ENCODE measurements around the gene SCLT1. TPM values are rescaled to one million over a fixed set of nuclear protein-coding genes. Genes with fewer than 3 reads are reported as not detected.
A peak's percentile ranks its signal among the peaks of the same experiment; 100 is the strongest.

SCLT1 gene
- total and polyA plus RNA-seq, 5 donors from 2014 or later: 5.6 to 33.3 (median 7.5) TPM

GRCh38 chr4:128958194-128958593 lies 135.1 kb downstream of the SCLT1 start:
- no peak for DNase-seq
- ATAC-seq (ENCODE audit: low read depth in 2 of 2): peak in 1 of 2 donors; percentile 16
- H3K27ac ChIP-seq (ENCODE audit: insufficient read depth, low read length, poor library complexity, severe bottlenecking): no peak overlapping the region

DNA sequence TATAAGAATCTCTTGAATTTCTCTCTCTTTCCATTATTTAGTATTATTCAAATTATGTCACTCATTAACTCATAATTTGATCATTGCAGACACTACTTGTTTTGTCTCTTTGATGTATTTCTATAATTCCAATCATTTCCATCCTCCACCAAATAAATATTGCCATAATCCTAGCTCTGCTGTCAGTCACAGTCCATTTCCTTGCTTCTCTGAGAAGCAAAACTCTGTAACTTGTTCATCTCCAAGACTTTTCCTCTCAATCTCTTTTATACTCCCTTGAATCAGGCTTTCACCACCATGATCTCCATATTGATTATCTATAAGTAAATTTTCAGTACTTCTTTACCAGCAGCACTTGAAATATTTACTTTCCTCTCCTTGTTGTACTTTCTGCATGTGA lies 135.9 kb downstream of the SCLT1 start:
- Mint-ChIP-seq H3K9me3 (peaks cover 0 to 8% (median 0%) of the 10 kb centered on the region in 7 donors), H3K27me3 (no peaks in the 10 kb centered on the region), H3K4me1 (peaks cover 9 to 30% (median 18%) of the 10 kb centered on the region in 4 donors), H3K36me3 (peaks cover 14% of the 10 kb centered on the region), H3K4me3 (no peak overlapping the region), H3K27ac (no peak overlapping the region)
- Histone ChIP-seq H3K27me3 (ENCODE audit: control insufficient read depth, insufficient read depth, low read length) (no peaks in the 10 kb centered on the region), H3K36me3 (ENCODE audit: control insufficient read depth, insufficient read depth, low read length) (no peaks in the 10 kb centered on the region), H3K4me1 (ENCODE audit: control insufficient read depth, insufficient read depth, low read length, poor library complexity, severe bottlenecking) (peaks cover 8% of the 10 kb centered on the region), H3K27ac (ENCODE audit: insufficient read depth, low read length, poor library complexity, severe bottlenecking) (no peak overlapping the region), H3K4me3 (ENCODE audit: low read depth, low read length) (no peak overlapping the region), H3K9me3 (ENCODE audit: control insufficient read depth in 2 of 2, low read length in 2 of 2) (no peaks in the 10 kb centered on the region)
- no peak for DNase-seq
- no peak for ATAC-seq (ENCODE audit: low read depth in 2 of 2)

More at GRCh38 chr4:128958194-128958593, 135.1 kb downstream of the SCLT1 start:
- Mint-ChIP-seq H3K9me3 (peaks cover 0 to 8% (median 0%) of the 10 kb centered on the region in 7 donors), H3K36me3 (peaks cover 13% of the 10 kb centered on the region), H3K27me3 (no peaks in the 10 kb centered on the region), H3K4me3 (no peak overlapping the region), H3K4me1 (peaks cover 12 to 34% (median 25%) of the 10 kb centered on the region in 4 donors), H3K27ac (no peak overlapping the region)
- peaks cover 8% of the 10 kb centered on the region for H3K4me1 ChIP-seq (ENCODE audit: control insufficient read depth, insufficient read depth, low read length, poor library complexity, severe bottlenecking)
- no peaks in the 10 kb centered on the region for H3K27me3 ChIP-seq (ENCODE audit: control insufficient read depth, insufficient read depth, low read length)
- H3K9me3 ChIP-seq (ENCODE audit: control insufficient read depth in 2 of 2, low read length in 2 of 2): no peaks in the 10 kb centered on the region
- no peak overlapping the region for H3K4me3 ChIP-seq (ENCODE audit: low read depth, low read length)
- H3K36me3 ChIP-seq (ENCODE audit: control insufficient read depth, insufficient read depth, low read length): no peaks in the 10 kb centered on the region

DNA sequence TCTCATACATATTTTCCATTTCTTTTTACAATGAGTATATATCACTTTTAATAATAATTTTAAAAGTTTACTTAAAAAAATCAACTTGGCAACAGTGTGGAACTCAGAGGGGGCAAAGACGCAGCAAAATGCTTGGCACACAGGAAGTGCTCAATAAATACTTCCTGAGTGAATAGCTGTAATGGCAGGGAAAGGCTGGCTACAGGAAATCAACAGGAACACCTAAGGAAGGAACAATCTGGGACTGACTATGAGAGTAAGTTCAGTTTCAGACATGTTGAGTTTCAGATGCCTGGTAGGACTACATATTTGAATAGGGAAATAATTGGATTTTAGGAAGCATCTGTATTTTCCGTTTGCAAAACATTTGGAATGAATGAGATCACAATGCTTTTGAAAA lies 137.6 kb downstream of the SCLT1 start:
- H3K4me3 ChIP-seq (ENCODE audit: low read depth, low read length): no peak overlapping the region
- no peak for ATAC-seq (ENCODE audit: low read depth in 2 of 2)
- no peaks in the 10 kb centered on the region for H3K27me3 ChIP-seq (ENCODE audit: control insufficient read depth, insufficient read depth, low read length)
- Mint-ChIP-seq H3K36me3 (peaks cover 27% of the 10 kb centered on the region), H3K27ac (no peak overlapping the region), H3K4me3 (no peak overlapping the region), H3K4me1 (peaks cover 0 to 19% (median 5%) of the 10 kb centered on the region in 4 donors), H3K27me3 (no peaks in the 10 kb centered on the region), H3K9me3 (peaks cover 0 to 8% (median 0%) of the 10 kb centered on the region in 7 donors)
- H3K27ac ChIP-seq (ENCODE audit: insufficient read depth, low read length, poor library complexity, severe bottlenecking): no peak overlapping the region
- no peaks in the 10 kb centered on the region for H3K4me1 ChIP-seq (ENCODE audit: control insufficient read depth, insufficient read depth, low read length, poor library complexity, severe bottlenecking)
- H3K36me3 ChIP-seq (ENCODE audit: control insufficient read depth, insufficient read depth, low read length): peaks cover 3% of the 10 kb centered on the region
- no peaks in the 10 kb centered on the region for H3K9me3 ChIP-seq (ENCODE audit: control insufficient read depth in 2 of 2, low read length in 2 of 2)
- DNase-seq: no peak

DNA sequence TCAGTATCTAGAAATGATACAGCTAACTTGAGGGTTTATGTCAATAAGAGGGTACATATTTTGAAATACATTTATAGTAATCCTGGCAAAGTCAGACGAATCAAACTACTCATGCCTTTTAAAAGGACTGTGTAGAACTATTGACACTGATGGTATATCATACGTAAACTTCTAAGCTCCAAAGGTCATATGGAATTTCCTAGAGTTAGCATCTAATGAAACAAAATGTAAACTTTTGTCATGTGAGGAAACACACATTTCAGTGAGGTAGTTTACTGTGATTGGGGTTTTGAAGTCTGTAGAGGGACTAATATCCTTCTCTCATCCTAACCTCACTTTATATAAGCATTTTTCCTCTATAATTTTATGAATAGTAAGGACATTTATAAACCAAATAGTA lies 138.4 kb downstream of the SCLT1 start:
- Histone ChIP-seq H3K9me3 (ENCODE audit: control insufficient read depth in 2 of 2, low read length in 2 of 2) (no peaks in the 10 kb centered on the region), H3K4me3 (ENCODE audit: low read depth, low read length) (no peak overlapping the region), H3K36me3 (ENCODE audit: control insufficient read depth, insufficient read depth, low read length) (peaks cover 7% of the 10 kb centered on the region), H3K27ac (ENCODE audit: insufficient read depth, low read length, poor library complexity, severe bottlenecking) (no peak overlapping the region), H3K27me3 (ENCODE audit: control insufficient read depth, insufficient read depth, low read length) (no peaks in the 10 kb centered on the region), H3K4me1 (ENCODE audit: control insufficient read depth, insufficient read depth, low read length, poor library complexity, severe bottlenecking) (no peaks in the 10 kb centered on the region)
- peaks cover 0 to 19% (median 5%) of the 10 kb centered on the region in 4 donors for H3K4me1 Mint-ChIP-seq
- ATAC-seq (ENCODE audit: low read depth in 2 of 2) (no peak), DNase-seq (no peak)
- H3K36me3 Mint-ChIP-seq: peaks cover 34% of the 10 kb centered on the region
- H3K4me3 Mint-ChIP-seq: peak overlapping the region in 1 of 4 donors; percentile 77
- no peak overlapping the region for H3K27ac Mint-ChIP-seq
- no peaks in the 10 kb centered on the region for H3K27me3 Mint-ChIP-seq
- peaks cover 0 to 12% (median 0%) of the 10 kb centered on the region in 7 donors for H3K9me3 Mint-ChIP-seq

DNA sequence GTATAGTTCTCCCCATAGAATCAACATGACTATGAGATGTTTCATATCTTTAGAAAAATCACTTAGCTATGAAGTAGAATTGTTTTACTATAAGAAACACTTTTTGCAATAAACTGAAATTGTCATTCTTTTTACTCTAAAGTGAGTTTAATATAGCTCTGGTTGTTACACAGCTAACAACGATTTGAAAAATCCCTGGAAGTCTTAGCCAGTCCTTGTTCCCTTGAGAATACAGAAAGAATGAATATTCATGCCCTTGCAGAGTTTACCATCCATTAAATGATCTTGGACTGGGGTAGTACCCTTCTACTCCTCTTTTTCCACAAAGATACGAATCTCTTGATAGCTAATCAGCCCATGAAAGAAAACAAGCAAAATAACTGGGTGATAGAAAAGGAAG lies 142.0 kb downstream of the SCLT1 start:
- ATAC-seq (ENCODE audit: low read depth in 2 of 2) (no peak), DNase-seq (no peak)
- Mint-ChIP-seq H3K27me3 (no peaks in the 10 kb centered on the region), H3K4me1 (peaks cover 0 to 3% (median 0%) of the 10 kb centered on the region in 4 donors), H3K9me3 (peaks cover 0 to 6% (median 2%) of the 10 kb centered on the region in 7 donors), H3K27ac (no peak overlapping the region), H3K36me3 (peaks cover 37% of the 10 kb centered on the region), H3K4me3 (no peak overlapping the region)
- Histone ChIP-seq H3K27ac (ENCODE audit: insufficient read depth, low read length, poor library complexity, severe bottlenecking) (no peak overlapping the region), H3K4me3 (ENCODE audit: low read depth, low read length) (no peak overlapping the region), H3K9me3 (ENCODE audit: control insufficient read depth in 2 of 2, low read length in 2 of 2) (no peaks in the 10 kb centered on the region), H3K36me3 (ENCODE audit: control insufficient read depth, insufficient read depth, low read length) (peaks cover 16% of the 10 kb centered on the region), H3K27me3 (ENCODE audit: control insufficient read depth, insufficient read depth, low read length) (no peaks in the 10 kb centered on the region), H3K4me1 (ENCODE audit: control insufficient read depth, insufficient read depth, low read length, poor library complexity, severe bottlenecking) (no peaks in the 10 kb centered on the region)

DNA sequence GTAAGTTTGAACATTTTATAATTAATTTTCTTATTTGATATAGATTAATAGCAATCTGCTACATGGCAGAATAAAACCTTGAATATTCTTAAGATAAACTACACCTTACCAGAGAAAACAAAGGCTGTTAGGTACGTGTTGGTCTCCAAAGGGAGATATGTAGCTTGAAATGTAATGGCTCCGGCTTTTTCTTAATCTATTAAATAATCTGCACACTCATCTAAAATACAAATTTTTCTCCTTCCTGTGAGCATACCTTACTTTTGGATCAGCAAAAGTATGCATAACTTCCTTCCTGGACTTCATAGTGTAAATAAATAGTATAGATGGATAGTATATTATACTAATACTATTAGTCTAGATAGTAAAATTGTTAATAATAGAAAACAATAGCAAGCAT lies 142.5 kb downstream of the SCLT1 start:
- peaks cover 0 to 3% (median 0%) of the 10 kb centered on the region in 4 donors for H3K4me1 Mint-ChIP-seq
- Histone ChIP-seq H3K27me3 (ENCODE audit: control insufficient read depth, insufficient read depth, low read length) (no peaks in the 10 kb centered on the region), H3K36me3 (ENCODE audit: control insufficient read depth, insufficient read depth, low read length) (peaks cover 17% of the 10 kb centered on the region), H3K27ac (ENCODE audit: insufficient read depth, low read length, poor library complexity, severe bottlenecking) (no peak overlapping the region), H3K9me3 (ENCODE audit: control insufficient read depth in 2 of 2, low read length in 2 of 2) (no peaks in the 10 kb centered on the region), H3K4me1 (ENCODE audit: control insufficient read depth, insufficient read depth, low read length, poor library complexity, severe bottlenecking) (no peaks in the 10 kb centered on the region), H3K4me3 (ENCODE audit: low read depth, low read length) (no peak overlapping the region)
- H3K9me3 Mint-ChIP-seq: peaks cover 0 to 6% (median 2%) of the 10 kb centered on the region in 7 donors
- no peaks in the 10 kb centered on the region for H3K27me3 Mint-ChIP-seq
- H3K27ac Mint-ChIP-seq: no peak overlapping the region
- no peak overlapping the region for H3K4me3 Mint-ChIP-seq
- ATAC-seq (ENCODE audit: low read depth in 2 of 2) (no peak), DNase-seq (no peak)
- H3K36me3 Mint-ChIP-seq: peaks cover 37% of the 10 kb centered on the region

- Histone ChIP-seq H3K27me3 (ENCODE audit: control insufficient read depth, insufficient read depth, low read length) (no peaks in the 10 kb centered on the region), H3K9me3 (ENCODE audit: control insufficient read depth in 2 of 2, low read length in 2 of 2) (peaks cover 5 to 13% of the 10 kb centered on the region in 2 experiments), H3K27ac (ENCODE audit: insufficient read depth, low read length, poor library complexity, severe bottlenecking) (no peak overlapping the region), H3K36me3 (ENCODE audit: control insufficient read depth, insufficient read depth, low read length) (peaks cover 38% of the 10 kb centered on the region), H3K4me3 (ENCODE audit: low read depth, low read length) (no peak overlapping the region), H3K4me1 (ENCODE audit: control insufficient read depth, insufficient read depth, low read length, poor library complexity, severe bottlenecking) (no peaks in the 10 kb centered on the region)
- DNase-seq (no peak), ATAC-seq (ENCODE audit: low read depth in 2 of 2) (no peak)
- peaks cover 0 to 15% (median 4%) of the 10 kb centered on the region in 7 donors for H3K9me3 Mint-ChIP-seq
- peaks cover 57% of the 10 kb centered on the region for H3K36me3 Mint-ChIP-seq
- no peaks in the 10 kb centered on the region for H3K4me1 Mint-ChIP-seq
- H3K4me3 Mint-ChIP-seq: no peak overlapping the region
- no peaks in the 10 kb centered on the region for H3K27me3 Mint-ChIP-seq
- H3K27ac Mint-ChIP-seq: no peak overlapping the region
These were observed 146.4 kb downstream of the SCLT1 start for GRCh38 chr4:128946916-128947315.

- H3K27me3 Mint-ChIP-seq: no peaks in the 10 kb centered on the region
- no peaks in the 10 kb centered on the region for H3K27me3 ChIP-seq (ENCODE audit: control insufficient read depth, insufficient read depth, low read length)
- ATAC-seq (ENCODE audit: low read depth in 2 of 2) (no peak), DNase-seq (no peak)
- H3K4me3 ChIP-seq (ENCODE audit: low read depth, low read length): no peak overlapping the region
- peaks cover 0 to 9% (median 6%) of the 10 kb centered on the region in 7 donors for H3K9me3 Mint-ChIP-seq
- H3K36me3 Mint-ChIP-seq: peaks cover 57% of the 10 kb centered on the region
- H3K36me3 ChIP-seq (ENCODE audit: control insufficient read depth, insufficient read depth, low read length): peaks cover 50% of the 10 kb centered on the region
- peaks cover 5 to 16% of the 10 kb centered on the region in 2 experiments for H3K9me3 ChIP-seq (ENCODE audit: control insufficient read depth in 2 of 2, low read length in 2 of 2)
- no peak overlapping the region for H3K27ac ChIP-seq (ENCODE audit: insufficient read depth, low read length, poor library complexity, severe bottlenecking)
- H3K27ac Mint-ChIP-seq: no peak overlapping the region
- no peaks in the 10 kb centered on the region for H3K4me1 ChIP-seq (ENCODE audit: control insufficient read depth, insufficient read depth, low read length, poor library complexity, severe bottlenecking)
- no peak overlapping the region for H3K4me3 Mint-ChIP-seq
- peaks cover 0 to 2% (median 0%) of the 10 kb centered on the region in 4 donors for H3K4me1 Mint-ChIP-seq
These were observed 150.7 kb downstream of the SCLT1 start for GRCh38 chr4:128942607-128943006.
